ENCODE results near the gene CDK19. TPM values are rescaled to one million over a fixed set of nuclear protein-coding genes. Genes with fewer than 3 reads are reported as not detected.

The CDK19 gene
- total and polyA plus RNA-seq, 2 experiments from 2014 or later: 3.3 to 11.2 TPM

GRCh38 chr6:110778333-110778732 is 36.9 kb downstream of the CDK19 start:
- H3K79me2 ChIP-seq (ENCODE audit: insufficient read depth): peaks cover 32% of the 10 kb centered on the region
- H3K4me3 ChIP-seq: no peak overlapping the region
- no peak overlapping the region for H3K4me2 ChIP-seq (ENCODE audit: unreplicated experiment)
- no peaks in the 10 kb centered on the region for H3K36me3 ChIP-seq (ENCODE audit: low read depth)
- H2AFZ ChIP-seq: no peak overlapping the region
- TF ChIP-seq EZH2phosphoT487 (IDR thresholded peaks at IDR 0.05; ENCODE audit: insufficient read depth, low read depth): no peak
- TF ChIP-seq EZH2 (IDR thresholded peaks at IDR 0.05; ENCODE audit: insufficient read depth, poor library complexity, severe bottlenecking): no peak
- WGBS, 2 experiments (ENCODE audit: low coverage in 1 of 2, low lambda C conversion rate in 2 of 2, missing lambda C conversion rate in 2 of 2): 100% methylated on average over 1 of the region's 1 CpG
- DNase-seq: no peak
- no peak overlapping the region for H3K9ac ChIP-seq
- no peaks in the 10 kb centered on the region for H3K9me3 ChIP-seq (ENCODE audit: low read depth)
- H4K20me1 ChIP-seq (ENCODE audit: insufficient read depth): peaks cover 9% of the 10 kb centered on the region; the same call in 1 of the 2 replicates
- H3K4me1 ChIP-seq (ENCODE audit: insufficient read depth): no peaks in the 10 kb centered on the region
- H3K27ac ChIP-seq: no peak overlapping the region
- H3K27me3 ChIP-seq (replicated peaks; ENCODE audit: insufficient read depth): no peaks in the 10 kb centered on the region
- in situ Hi-C loops (cut with MboI): no loop called here
- H3F3A ChIP-seq (ENCODE audit: insufficient read depth): no peaks in the 10 kb centered on the region
- no peaks in the 10 kb centered on the region for H3K9me2 ChIP-seq (ENCODE audit: insufficient read depth)

- Histone ChIP-seq H3K27me3 (replicated peaks; ENCODE audit: insufficient read depth) (no peaks in the 10 kb centered on the region), H3K9me2 (ENCODE audit: insufficient read depth) (no peaks in the 10 kb centered on the region), H3F3A (ENCODE audit: insufficient read depth) (no peaks in the 10 kb centered on the region), H3K79me2 (ENCODE audit: insufficient read depth) (peaks cover 31% of the 10 kb centered on the region), H4K20me1 (ENCODE audit: insufficient read depth) (0 out of 2 replicates have a peak, but pooled peaks cover 9% of the 10 kb centered on the region), H3K4me1 (ENCODE audit: insufficient read depth) (no peaks in the 10 kb centered on the region), H3K4me3 (no peak overlapping the region), H3K4me2 (ENCODE audit: unreplicated experiment) (no peak overlapping the region), H3K27ac (no peak overlapping the region), H2AFZ (no peak overlapping the region), H3K9me3 (ENCODE audit: low read depth) (no peaks in the 10 kb centered on the region), H3K36me3 (ENCODE audit: low read depth) (no peaks in the 10 kb centered on the region), H3K9ac (no peak overlapping the region)
- no peak for DNase-seq
- TF ChIP-seq EZH2 (IDR thresholded peaks at IDR 0.05; ENCODE audit: insufficient read depth, poor library complexity, severe bottlenecking) (no peak), EZH2phosphoT487 (IDR thresholded peaks at IDR 0.05; ENCODE audit: insufficient read depth, low read depth) (no peak)
- in situ Hi-C loops (cut with MboI): no loop called here
- 95 to 99% methylated on average over 2 of the region's 2 CpGs for WGBS, 2 experiments (ENCODE audit: low coverage in 1 of 2, low lambda C conversion rate in 2 of 2, missing lambda C conversion rate in 2 of 2)
Observed at GRCh38 chr6:110777636-110778035, 37.6 kb downstream of the CDK19 start.

- H3K27ac ChIP-seq: no peak overlapping the region
- H3K4me3 ChIP-seq: no peak overlapping the region
- H3K36me3 ChIP-seq (ENCODE audit: low read depth): no peaks in the 10 kb centered on the region
- no peaks in the 10 kb centered on the region for H3K9me3 ChIP-seq (ENCODE audit: low read depth)
- no peak for DNase-seq
- H3K9me2 ChIP-seq (ENCODE audit: insufficient read depth): no peaks in the 10 kb centered on the region
- H3K4me1 ChIP-seq (ENCODE audit: insufficient read depth): no peaks in the 10 kb centered on the region
- peaks cover 26% of the 10 kb centered on the region for H3K79me2 ChIP-seq (ENCODE audit: insufficient read depth)
- no peak overlapping the region for H2AFZ ChIP-seq
- in situ Hi-C loops (cut with MboI): no loop called here
- TF ChIP-seq EZH2phosphoT487 (IDR thresholded peaks at IDR 0.05; ENCODE audit: insufficient read depth, low read depth) (no peak), EZH2 (IDR thresholded peaks at IDR 0.05; ENCODE audit: insufficient read depth, poor library complexity, severe bottlenecking) (no peak)
- H3K4me2 ChIP-seq (ENCODE audit: unreplicated experiment): no peak overlapping the region
- H3K9ac ChIP-seq: no peak overlapping the region
- no peaks in the 10 kb centered on the region for H3F3A ChIP-seq (ENCODE audit: insufficient read depth)
- 0 out of 2 replicates have a peak, but pooled peaks cover 3% of the 10 kb centered on the region for H4K20me1 ChIP-seq (ENCODE audit: insufficient read depth)
- no peaks in the 10 kb centered on the region for H3K27me3 ChIP-seq (replicated peaks; ENCODE audit: insufficient read depth)
Observed at GRCh38 chr6:110776413-110776812, 38.9 kb downstream of the CDK19 start.

DNA sequence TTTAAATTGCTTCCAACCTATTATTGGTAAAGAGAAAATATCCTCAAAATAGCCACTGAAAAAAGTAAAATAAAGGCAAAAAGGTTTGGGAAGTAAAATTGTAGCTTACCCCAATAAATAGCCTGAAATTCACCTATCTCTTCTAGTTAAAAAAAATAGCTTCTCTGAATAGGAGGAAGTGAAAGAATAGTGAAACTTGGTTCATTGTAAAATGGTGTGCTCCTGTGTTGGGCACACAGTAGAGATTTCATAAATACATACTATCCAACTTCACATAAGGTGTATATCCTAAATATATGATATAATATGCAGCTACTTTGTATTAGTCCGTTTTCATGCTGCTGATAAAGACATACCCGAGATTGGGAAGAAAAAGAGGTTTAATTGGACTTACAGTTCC is 45.3 kb downstream of the CDK19 start:
- no peaks in the 10 kb centered on the region for H3K4me1 ChIP-seq (ENCODE audit: insufficient read depth)
- no peaks in the 10 kb centered on the region for H3K9me3 ChIP-seq (ENCODE audit: low read depth)
- no peak for TF ChIP-seq EZH2phosphoT487 (IDR thresholded peaks at IDR 0.05; ENCODE audit: insufficient read depth, low read depth)
- 0 out of 2 replicates have a peak, but pooled peaks cover 5% of the 10 kb centered on the region for H3K79me2 ChIP-seq (ENCODE audit: insufficient read depth)
- no peak for DNase-seq
- no peaks in the 10 kb centered on the region for H3F3A ChIP-seq (ENCODE audit: insufficient read depth)
- 0 out of 2 replicates have a peak, but pooled peaks cover 2% of the 10 kb centered on the region for H3K36me3 ChIP-seq (ENCODE audit: low read depth)
- no peak overlapping the region for H3K4me2 ChIP-seq (ENCODE audit: unreplicated experiment)
- no peaks in the 10 kb centered on the region for H3K27me3 ChIP-seq (replicated peaks; ENCODE audit: insufficient read depth)
- no peak overlapping the region for H2AFZ ChIP-seq
- H3K27ac ChIP-seq: no peak overlapping the region
- 77 to 81% methylated on average over 2 of the region's 2 CpGs for WGBS, 2 experiments (ENCODE audit: low coverage in 1 of 2, low lambda C conversion rate in 2 of 2, missing lambda C conversion rate in 2 of 2)
- no peak overlapping the region for H3K9ac ChIP-seq
- H3K4me3 ChIP-seq: no peak overlapping the region
- H3K9me2 ChIP-seq (ENCODE audit: insufficient read depth): no peaks in the 10 kb centered on the region
- H4K20me1 ChIP-seq (ENCODE audit: insufficient read depth): no peaks in the 10 kb centered on the region
- in situ Hi-C loops (cut with MboI): no loop called here

GRCh38 chr6:110768057-110768456 is 47.2 kb downstream of the CDK19 start:
- Histone ChIP-seq H3K9me3 (ENCODE audit: low read depth) (no peaks in the 10 kb centered on the region), H2AFZ (no peak overlapping the region), H3K27me3 (replicated peaks; ENCODE audit: insufficient read depth) (no peaks in the 10 kb centered on the region), H3K4me2 (ENCODE audit: unreplicated experiment) (no peak overlapping the region), H3K36me3 (ENCODE audit: low read depth) (0 out of 2 replicates have a peak, but pooled peaks cover 2% of the 10 kb centered on the region), H3K9me2 (ENCODE audit: insufficient read depth) (no peaks in the 10 kb centered on the region), H3K79me2 (ENCODE audit: insufficient read depth) (0 out of 2 replicates have a peak, but pooled peaks cover 3% of the 10 kb centered on the region), H3F3A (ENCODE audit: insufficient read depth) (no peaks in the 10 kb centered on the region), H3K9ac (no peak overlapping the region), H3K27ac (no peak overlapping the region), H3K4me1 (ENCODE audit: insufficient read depth) (no peaks in the 10 kb centered on the region), H4K20me1 (ENCODE audit: insufficient read depth) (no peaks in the 10 kb centered on the region), H3K4me3 (no peak overlapping the region)
- WGBS, 2 experiments (ENCODE audit: low coverage in 1 of 2, low lambda C conversion rate in 2 of 2, missing lambda C conversion rate in 2 of 2): 89 to 94% methylated on average over 1 of the region's 1 CpG
- DNase-seq: no peak
- in situ Hi-C loops (cut with MboI): no loop called here
- TF ChIP-seq EZH2phosphoT487 (IDR thresholded peaks at IDR 0.05; ENCODE audit: insufficient read depth, low read depth) (no peak), EZH2 (IDR thresholded peaks at IDR 0.05; ENCODE audit: insufficient read depth, poor library complexity, severe bottlenecking) (no peak)

Measured in GM23248 (cell line).